ENCODE measurements around the gene LRIT1.

- TF ChIP-seq, protein P1, sequence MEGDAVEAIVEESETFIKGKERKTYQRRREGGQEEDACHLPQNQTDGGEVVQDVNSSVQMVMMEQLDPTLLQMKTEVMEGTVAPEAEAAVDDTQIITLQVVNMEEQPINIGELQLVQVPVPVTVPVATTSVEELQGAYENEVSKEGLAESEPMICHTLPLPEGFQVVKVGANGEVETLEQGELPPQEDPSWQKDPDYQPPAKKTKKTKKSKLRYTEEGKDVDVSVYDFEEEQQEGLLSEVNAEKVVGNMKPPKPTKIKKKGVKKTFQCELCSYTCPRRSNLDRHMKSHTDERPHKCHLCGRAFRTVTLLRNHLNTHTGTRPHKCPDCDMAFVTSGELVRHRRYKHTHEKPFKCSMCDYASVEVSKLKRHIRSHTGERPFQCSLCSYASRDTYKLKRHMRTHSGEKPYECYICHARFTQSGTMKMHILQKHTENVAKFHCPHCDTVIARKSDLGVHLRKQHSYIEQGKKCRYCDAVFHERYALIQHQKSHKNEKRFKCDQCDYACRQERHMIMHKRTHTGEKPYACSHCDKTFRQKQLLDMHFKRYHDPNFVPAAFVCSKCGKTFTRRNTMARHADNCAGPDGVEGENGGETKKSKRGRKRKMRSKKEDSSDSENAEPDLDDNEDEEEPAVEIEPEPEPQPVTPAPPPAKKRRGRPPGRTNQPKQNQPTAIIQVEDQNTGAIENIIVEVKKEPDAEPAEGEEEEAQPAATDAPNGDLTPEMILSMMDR (conservative IDR thresholded peaks at IDR 0.05; ENCODE audit: low read length): no peak
- no peak for TF ChIP-seq EZH2phosphoT487 (IDR thresholded peaks at IDR 0.05; ENCODE audit: borderline replicate concordance)
Measured at GRCh38 chr10:84201244-84201606, 40.1 kb downstream of the LRIT1 start.

All from Loucy (cell line).